ENCODE measurements around the gene DUSP11.

DUSP11 gene

DNA sequence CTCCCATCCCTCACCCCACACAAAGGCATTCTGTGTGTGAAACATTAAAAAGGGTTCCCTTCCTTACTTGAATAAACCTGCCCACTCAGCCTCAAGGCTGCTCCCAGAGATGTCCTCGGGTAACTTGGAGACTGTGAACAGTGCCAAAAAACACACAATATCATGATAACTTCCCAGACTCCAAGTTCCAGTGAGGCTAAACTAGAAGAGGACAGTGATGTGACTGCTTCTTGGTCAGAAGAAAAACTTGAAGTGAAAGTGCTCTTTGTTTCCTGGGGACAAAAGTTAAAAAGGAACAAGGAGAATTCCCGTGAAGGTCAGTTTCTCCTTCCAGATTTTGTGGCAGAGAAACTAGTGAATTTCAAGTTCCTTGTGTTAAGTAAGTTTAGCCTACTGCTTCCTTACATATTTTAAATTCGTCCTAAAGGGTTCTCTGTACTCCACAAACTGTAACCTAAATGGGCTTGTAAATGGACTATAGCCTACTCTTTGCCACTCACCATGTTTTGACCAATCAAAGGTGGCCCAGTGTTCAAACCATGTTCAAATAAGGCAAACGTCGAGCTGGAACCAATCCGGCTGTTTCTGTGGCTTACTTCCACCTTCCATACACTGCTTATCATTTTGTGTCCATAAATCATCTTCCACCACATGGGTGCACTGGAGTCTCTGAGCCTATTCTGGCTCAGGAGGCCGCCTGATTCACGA, 63.2 kb downstream of the DUSP11 start:
- DNase-seq = no peak

DNA sequence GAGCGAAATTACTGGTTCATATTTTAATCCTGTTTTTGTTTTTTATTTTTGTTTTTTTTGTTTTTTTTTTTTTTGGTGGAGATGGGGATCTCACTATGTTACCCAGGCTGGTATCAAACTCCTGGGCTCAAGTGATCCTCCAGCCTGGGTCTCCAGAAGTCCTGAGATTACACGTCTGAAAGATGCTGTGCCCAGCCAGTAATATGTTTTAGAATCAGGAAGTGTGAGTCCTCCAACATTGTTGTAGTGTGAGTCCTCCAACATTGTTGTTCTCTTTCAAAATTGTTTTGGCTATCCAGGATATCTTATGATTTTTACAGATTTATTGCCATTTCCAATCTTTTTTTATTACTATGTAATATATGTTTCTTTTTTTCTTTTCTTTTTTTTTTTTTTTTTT, 65.8 kb downstream of the DUSP11 start:
- DNase-seq = no peak

All from NCI-H2107 (cell line).